Endometrium (tissue), 2 donors: Measurements from ENCODE around the gene MAST1.
"Not testable (repeated sequence)": the region's sequence is repeated elsewhere in the genome, so short reads cannot be mapped to it uniquely, and the experiment has no call there.

Experiments used
- FAIRE-seq: peaks from 2 replicates; lab custom pipeline; 2012; peaks lifted over from hg19 to GRCh38; lab: Jason Lieb, UNC
- donor health status: control.
- donor health status: control.

The MAST1 gene

DNA sequence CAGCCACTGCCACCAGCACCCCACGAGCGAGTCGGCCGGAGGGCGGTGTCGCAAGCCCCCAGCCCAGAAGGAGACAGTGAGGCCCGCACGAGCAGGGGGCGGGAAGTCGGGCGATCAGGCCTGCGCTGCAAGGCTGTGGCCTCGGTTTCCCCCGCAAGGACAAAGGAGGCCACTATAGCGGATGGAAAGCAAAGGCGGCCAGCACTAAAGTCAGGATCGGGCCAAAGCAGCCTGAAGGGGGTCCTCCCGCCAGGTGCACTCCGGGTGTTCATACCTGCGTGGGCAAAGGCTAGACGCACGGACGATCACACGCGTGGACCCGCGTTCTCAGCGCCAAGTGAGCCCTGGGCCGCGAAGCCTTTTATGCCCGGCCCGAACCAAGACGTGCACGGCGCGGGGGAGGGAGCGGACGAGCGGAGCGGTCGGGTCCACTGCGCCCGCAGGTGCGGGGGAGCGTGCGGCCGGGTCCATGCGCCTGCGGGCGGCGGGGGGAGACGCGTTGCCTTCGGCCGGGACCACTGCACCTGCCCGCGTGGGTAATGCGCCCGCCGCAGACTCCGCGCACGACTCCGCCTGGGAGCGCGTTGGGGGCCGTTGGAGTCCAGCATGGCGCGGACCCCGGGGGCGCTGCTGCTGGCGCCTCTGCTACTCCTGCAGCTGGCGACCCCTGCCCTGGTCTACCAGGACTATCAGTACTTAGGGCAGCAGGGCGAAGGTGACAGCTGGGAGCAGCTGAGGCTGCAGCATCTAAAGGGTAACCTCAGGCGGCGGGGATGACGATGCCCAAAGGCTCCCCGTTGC is 36.6 kb upstream of the MAST1 start, which contains the start of the genes PRDX2 and THSD8:
PRDX2 (minus strand) TSS at position 335 of the 801 bp plus-strand sequence. CDS start 539 bp downstream, outside the sequence.
THSD8 (plus strand) TSS at position 604 of the 801 bp plus-strand sequence; CDS start at position 607, 3 bp downstream.
- no peak for FAIRE-seq

DNA sequence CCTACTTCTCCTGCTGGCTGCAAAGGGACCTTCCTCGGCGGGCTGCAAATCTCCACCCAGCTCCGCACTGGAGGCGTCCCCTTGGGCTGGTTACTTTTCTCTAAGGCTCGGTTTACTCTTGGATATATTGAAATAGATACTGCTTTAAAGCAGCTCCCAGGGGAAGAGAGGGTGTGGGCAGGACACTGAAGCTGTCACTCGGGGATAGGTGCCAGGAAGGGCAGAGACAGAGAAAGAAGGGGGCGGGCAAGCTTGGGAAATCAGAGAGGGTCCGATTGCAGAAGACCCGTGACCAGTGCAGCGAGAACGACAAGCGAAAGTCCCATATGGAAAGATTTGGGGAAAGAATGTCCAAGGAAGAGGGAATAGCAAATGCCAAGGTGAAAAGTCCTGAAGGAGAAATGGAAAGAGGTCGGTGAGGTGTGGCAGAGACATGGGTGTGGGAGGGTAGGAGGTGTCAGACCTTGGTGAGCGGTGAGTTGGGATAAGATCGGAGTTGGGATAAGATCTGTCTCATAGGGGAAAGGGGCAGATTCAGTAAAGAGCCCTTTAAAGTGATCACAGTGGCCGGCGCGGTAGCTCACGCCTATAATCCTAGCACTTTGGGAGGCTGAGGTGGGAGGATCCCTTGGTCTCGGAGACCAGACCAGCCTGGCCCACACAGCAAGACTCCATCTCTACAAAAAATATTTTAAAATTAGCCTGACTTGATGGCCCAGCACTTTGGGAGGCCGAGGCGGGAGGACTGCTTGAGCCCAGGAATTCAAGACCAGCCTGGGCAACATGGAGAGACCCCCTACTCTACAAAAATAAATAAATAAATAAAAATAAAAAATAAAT is 35.8 kb upstream of the MAST1 start:
- FAIRE-seq, result no peak

DNA sequence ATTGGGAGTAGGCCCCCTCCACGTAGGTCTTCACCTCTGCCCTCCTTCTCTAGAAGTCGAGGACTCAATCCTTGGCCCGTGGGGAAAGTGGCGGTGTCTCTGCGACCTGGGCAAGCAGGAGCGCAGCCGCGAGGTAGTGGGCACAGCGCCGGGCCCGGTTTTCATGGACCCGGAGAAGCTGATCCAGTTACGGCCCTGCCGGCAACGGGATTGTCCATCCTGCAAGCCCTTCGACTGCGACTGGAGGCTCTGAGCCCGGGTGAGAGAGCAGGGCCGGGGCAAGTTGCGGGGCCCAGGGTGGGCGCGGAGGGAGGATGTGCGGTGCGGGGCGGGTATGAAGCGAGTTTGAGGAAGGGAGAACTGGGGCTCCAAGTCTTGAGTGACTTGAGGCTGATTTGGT is 34.3 kb upstream of the MAST1 start:
- FAIRE-seq, result no peak

DNA sequence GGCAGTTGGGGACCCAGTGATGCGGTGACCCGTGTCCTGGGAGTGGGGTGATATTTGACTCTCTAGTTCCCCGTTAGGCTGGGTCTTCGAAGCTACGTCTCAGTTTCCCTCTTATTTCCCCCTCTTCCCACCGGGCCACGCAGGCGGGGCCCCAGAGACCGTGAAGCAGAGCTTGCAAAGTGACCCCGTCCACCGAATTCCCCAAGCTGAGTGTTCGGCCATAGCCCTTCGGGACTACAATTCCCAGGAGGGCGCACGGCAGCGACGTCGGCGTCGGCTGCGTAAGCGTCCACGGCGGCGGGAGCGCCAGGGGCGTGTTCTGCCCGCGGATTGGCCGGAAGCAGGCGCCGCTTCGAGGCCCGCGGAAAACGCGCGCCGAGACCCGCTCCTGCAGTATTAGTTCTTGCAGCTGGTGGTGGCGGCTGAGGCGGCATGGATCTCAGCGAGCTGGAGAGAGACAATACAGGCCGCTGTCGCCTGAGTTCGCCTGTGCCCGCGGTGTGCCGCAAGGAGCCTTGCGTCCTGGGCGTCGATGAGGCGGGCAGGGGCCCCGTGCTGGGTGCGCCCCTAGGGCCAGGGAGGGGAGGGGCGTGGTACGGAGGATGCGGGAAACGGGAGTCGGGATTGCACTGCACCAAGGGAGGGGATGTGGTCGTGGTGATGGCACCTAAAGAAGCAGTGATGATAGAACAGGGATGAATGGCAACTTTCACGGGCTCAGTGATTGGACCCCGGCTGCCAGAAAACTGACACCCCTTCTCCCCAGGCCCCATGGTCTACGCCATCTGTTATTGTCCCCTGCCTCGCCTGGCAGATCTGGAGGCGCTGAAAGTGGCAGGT is 31.9 kb upstream of the MAST1 start, which contains the start of gene RNASEH2A:
RNASEH2A (plus strand) TSS at position 343 of the 840 bp plus-strand sequence; CDS start at position 433, 90 bp downstream.
- FAIRE-seq, result no peak

DNA sequence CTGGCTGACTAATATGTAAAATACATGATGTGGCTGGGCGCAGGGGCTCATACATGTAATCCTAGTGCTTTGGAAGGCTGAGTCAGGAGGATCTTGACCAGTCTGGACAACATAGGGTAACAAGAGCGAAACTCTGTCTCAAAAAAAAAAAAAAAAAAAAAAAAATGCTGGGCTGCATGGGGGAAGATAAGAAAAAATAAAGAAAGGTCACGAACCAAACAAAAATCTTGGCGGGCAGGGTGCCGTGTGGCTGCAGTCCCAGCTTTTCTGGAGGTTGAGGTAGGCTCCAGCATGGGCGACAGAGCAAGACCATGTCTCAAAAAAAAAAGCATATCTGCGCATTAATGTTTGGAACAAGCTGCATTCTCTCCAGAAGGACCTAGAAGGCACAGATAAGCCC is 23.2 kb upstream of the MAST1 start:
- FAIRE-seq, result no peak

DNA sequence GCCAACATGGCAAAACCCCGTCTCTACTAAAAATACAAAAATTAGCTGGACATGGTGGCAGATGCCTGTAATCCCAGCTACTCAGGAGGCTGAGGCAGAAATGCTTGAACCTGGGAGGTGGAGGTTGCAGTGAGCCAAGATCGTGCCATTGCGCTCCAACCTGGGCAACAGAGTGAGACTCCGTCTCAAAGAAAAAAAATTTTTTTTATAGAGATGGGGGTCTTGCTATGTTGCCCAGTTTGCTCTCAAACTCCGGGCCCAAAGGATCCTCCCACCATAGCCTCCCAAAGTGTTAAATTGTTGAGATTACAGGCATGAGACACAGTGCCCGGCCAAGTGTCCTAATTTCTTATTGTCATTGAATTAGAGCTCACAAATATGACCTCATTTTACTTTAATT is 21.1 kb upstream of the MAST1 start:
- FAIRE-seq, result not testable (repeated sequence)

DNA sequence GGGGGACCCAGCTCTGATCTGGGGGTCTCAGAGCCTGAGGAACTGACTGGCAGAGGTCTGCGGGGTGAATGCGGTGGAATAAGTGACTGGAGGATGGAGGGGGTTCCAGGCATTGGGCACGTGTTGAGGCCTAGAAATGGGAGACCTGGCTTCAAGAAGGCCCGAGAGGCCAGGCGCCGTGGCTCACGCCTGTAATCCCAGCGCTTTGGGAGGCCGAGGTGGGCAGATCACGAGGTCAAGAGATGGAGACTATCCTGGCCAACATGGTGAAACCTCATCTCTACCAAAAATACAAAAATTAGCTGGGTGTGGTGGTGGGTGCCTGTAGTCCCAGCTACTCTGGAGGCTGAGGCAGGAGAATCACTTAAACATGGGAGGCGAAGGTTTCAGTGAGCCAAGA is 20.5 kb upstream of the MAST1 start:
- not testable (repeated sequence) for FAIRE-seq

DNA sequence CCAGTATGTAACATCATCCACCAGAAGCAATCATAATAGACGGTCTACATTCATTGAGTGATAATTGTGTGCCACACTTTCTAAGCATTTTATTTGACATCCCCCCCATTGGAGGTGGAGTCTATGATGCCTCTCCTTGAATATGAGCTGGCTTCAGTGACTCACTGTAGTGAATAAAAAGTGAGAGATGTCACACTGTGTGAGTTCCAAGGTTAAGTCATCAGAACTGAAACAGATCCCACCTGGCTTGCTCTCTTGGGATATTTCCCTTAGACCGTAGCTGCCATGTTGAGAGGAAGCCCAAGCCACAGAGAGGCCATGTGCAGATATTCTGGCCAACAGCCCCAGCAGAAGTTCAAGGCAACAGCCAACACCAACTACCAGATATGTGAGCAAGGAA is 16.6 kb upstream of the MAST1 start:
- FAIRE-seq, result no peak

DNA sequence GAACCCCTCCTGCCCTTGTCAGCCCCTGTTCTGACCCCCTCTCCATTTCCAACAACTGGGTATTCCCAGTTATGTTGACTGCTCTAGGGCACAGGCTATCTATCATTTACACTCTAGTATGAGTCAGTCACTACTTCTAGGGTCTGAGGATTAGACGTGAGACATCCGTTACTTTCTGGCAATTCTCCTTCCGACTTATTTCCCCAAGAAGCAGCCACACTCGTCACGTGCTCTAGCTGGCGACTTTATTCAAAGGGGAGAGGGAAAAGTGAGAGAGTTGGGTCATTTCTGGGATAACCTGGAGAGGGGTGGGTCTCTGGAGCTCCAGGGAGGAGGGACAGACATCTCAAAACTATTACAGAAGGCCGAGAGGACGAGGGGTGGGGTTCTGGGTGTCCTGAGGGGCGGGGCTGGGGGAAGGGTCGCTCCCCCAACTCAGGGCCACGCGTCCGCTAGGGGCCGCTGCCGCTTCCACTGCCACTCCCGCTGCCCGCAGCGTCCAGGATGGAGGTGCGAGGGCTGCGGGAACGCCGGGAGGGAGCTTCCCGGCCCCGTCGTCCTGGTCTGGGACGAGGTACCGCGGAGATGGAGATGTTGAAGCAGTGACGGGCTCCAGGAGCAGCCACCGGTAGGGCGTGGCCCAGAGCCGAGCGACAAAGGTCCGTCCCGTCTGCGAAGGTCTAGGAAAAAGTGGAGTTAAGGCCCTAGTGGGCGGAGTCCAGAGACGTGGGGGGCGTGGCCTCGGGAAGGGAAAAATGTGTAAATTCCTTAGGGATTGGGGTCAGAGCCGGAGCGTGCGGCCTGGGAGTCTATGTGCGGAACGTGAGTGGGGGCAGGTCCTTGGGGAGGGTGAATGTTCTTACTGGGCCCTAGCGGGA is 12.8 kb upstream of the MAST1 start:
- no peak for FAIRE-seq

DNA sequence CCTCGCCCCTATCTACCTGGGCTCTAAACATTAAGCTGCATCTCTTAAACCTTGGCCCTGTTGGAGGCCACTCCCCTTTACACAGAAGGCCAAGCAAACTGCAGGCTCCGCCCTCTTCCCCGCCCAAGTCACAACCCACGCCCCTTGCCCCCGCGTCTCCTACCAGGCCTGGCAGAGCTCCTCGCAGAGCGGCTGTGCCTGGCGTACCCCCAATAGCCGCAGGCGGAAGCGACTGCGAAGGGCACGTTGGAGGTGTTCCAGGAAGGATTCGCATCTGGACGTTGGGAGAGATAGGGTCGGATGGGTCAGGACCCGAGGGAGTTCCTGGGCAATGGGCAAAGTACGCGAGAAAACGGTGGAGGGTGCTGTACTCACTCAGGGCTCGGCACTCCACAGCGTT is 9.8 kb upstream of the MAST1 start:
- FAIRE-seq, result no peak

DNA sequence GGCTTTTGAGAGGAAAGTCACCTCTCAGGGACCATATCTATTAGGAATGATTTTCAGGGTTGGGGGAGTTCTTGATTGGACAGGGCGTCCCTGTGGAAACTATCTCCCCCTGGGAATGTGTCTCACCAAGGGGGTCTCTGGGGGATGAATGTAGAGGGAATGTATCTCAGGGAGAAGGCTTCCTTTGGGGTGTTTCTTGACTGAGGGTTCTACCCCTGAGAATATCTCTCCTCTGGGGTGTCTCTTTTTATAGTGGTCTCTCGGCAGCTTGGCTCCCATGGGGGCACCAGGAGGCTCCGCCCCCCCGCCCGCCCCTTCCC is 4.9 kb upstream of the MAST1 start:
- no peak for FAIRE-seq

DNA sequence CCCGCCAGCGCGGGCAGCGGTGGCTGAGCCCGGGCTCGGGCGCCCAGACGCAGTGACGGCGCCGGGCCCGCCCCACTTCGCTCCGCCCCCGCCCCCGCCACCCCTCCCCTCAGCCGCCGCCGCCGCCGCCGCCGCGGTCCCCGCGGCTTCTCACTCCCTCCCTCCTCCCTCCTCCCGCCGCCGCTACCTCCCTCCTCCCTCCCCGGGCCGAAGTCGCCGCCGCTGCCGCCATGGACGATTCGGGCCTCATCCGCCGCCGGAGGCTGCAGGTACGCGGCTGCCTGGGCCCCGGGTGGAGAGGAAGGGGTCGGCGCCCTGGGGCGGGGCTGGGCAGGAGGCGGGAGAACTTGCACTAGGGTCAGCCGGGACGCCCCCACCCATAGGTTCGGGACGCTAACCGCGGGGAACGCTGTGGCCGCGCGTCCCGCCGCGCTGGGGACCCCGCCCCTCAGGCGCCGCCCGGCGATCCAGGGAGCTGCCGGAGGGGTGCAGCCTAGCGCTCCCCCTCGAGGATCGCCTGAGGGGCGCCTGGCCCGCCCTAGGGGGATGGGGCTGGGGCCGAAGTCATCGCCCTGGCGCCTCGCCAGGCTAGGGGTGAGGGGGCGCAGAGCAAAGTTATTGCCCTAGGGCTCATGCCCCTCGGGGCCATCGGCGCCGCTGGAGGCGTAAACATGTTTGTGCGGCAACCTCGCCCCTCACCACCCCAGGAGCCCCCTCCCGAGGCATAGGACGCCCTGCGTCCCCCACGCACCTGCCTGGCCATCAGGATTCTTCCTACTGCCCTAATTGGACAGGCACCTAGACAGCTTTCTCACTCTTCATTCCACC is 4.4 kb upstream of the MAST1 start:
- no peak for FAIRE-seq

DNA sequence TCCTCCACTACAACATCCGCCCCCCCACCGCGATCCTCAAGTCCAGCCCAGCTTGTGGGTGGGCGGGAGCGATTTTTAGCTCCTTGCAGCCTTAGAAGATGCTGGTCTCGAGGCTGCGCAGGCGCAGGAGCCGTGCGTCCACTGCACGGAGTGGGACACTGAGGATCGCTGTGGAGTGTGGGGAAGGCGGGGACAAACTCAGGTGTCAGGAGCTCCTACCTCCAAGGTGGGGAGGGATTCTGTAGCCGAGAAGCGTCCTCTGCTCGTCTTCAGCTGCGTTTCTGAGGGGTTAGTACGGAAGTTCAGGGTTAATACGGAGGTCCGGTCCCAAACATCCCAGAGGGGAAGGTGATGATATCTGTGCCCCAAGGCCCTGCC is 3.8 kb upstream of the MAST1 start, which contains the start of gene RTBDN:
RTBDN (minus strand) TSS at position 14 of the 378 bp plus-strand sequence. CDS start 4,600 bp downstream, outside the sequence.
- FAIRE-seq, result no peak

DNA sequence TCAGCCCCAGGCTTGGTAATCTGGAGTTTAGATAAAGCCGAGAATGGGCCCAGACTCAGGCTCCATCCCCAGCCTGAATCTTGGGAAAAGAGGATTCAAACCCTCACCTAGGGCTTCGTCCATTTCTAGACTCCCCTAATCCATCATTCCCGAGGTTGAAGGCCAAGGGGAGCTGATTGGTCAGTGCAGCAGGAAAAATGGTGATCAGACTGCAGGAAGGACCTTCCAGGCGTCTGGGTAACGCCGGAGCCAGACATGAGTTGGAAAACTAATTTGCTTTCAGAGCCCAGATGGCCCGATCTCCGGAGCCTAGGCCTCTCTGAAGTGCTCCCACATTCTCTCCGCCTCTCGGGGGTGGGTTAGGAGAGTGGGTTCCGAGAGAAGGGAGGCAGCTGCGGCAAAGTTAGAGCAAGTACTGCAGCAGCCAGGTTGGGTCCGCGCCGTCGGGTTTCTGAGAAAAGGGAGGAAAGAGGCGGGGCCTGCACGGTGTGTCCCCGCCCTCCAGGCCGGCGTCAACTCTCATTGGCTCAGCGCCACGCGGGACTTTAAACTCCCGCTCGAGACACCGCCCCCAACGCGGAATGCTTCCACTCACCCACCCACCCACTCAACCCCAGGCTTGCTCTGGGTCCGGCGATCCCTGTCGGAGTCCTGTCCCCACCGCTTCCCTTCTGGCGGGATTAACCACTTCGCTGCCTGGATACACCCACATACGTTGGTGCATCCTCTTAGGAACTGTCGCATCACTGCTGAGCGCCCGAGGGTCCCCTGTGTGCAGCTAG is 3.1 kb upstream of the MAST1 start:
- no peak for FAIRE-seq

DNA sequence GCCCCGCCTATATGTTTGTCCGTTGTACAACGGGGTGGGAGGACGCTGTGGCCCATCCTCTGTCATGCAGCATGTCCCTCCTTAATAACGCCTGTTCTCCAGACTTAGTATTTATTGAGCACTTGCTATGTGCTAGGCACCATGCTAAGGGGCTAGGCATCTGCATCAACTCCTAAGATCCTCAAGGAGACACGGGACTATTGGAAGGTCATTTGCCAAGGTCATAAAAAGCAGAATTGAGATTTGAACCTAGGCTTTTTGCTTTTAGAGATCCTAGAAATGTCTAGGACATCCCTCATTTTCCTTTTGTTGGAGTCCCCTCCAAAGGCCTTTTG is 1.8 kb upstream of the MAST1 start:
- FAIRE-seq, result no peak

DNA sequence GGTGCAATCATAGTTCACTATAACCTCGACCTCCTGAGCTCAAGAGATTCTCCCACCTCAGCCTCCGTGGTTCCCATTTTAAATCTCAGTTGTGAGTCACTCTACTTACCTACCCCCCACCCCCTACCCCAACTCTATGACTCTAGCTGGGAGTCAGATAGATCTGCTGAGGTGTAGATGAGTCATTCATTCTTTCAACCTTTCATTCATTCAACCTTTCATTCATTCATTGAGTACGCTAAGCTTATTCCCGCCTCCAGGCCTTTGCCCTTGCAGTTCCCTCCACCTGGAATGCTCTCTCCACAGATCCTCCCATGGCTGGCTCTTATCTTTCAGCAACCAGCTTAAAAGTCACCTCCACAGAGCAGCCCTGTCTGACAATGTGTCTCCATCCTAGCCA is 1.1 kb upstream of the MAST1 start:
- FAIRE-seq, result no peak

DNA sequence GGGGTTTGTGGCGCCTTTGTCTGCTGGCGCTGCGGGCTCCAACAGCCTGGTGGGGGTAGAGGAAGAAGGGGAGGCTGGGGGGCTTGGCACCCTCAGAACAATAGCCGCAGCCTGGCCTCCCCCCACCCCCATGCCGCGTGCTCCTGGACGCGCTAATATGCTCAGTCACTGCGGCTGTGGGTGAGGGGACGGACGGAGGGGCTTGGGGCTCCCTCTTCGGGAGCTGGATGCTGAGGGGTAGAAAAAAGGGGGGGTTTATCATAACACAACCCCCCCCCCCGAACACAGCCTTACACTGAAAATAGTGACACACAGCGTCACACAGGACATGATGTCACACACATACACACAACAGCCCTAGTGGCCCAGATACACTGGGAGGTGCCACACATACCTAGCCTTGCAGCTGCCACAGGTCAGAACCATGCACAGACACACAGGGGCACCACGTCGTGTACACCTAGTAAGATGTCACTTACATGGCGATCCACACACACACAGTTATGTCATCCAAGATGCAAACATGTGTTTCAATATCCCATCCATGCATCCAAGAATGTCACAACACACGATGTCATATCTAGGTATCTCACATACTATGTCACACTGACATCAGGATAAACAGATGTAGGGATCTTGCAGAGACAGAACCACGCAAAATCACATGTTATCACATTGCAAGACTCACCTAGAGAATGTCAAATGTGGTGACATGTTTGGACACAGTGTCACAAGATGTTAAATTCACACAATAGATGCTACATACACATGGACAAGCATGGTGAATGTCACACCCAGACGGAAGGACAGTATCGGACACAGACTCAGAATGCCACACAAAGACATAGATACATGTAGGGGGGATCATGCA is 806 bp downstream of the MAST1 start:
- FAIRE-seq, result no peak
